ENCODE results near the gene KAT5.

- TF ChIP-seq EZH2phosphoT487 (IDR thresholded peaks at IDR 0.05; ENCODE audit: borderline replicate concordance, low read depth, low read length) (no peak), CTCF (conservative IDR thresholded peaks at IDR 0.05; ENCODE audit: low read length) (no peak)
These were observed 24.8 kb downstream of the KAT5 start for GRCh38 chr11:65736810-65737209.
